GM23248 (cell line): ENCODE data around the gene ZNF70. TPM values are rescaled to one million over a fixed set of nuclear protein-coding genes. Genes with fewer than 3 reads are reported as not detected.

Experiments used
- DNase-seq: peaks from one replicate; pipeline ENCODE4 v3.0.0-alpha.2; 2015
- H2AFZ ChIP-seq: fragments of 200-600 bp; sonication (generic); 2 replicates; pipeline ENCODE4 v1.6.1; 2016; ENCODE audit warnings: antibody characterized with exemption
- H3F3A ChIP-seq: fragments of 200-600 bp; sonication (generic); 2 replicates; pipeline ENCODE4 v1.6.1; 2016; ENCODE audit warnings: mild to moderate bottlenecking, antibody characterized with exemption, mixed run types; ENCODE audit not compliant: insufficient read depth
- H3K27ac ChIP-seq: fragments of 200-600 bp; sonication (generic); 2 replicates; pipeline ENCODE4 v1.5.1; 2016; ENCODE audit warnings: mild to moderate bottlenecking
- H3K27me3 ChIP-seq: fragments of 200-600 bp; sonication (generic); replicated peaks from 2 replicates; pipeline ENCODE4 v1.6.1; 2016; ENCODE audit warnings: mild to moderate bottlenecking; ENCODE audit not compliant: insufficient read depth
- H3K36me3 ChIP-seq: fragments of 200-600 bp; sonication (generic); 2 replicates; pipeline ENCODE4 v1.6.1; 2016; ENCODE audit warnings: low read depth, mild to moderate bottlenecking
- H3K4me1 ChIP-seq: fragments of 200-600 bp; sonication (generic); 2 replicates; pipeline ENCODE4 v1.6.1; 2016; ENCODE audit warnings: mild to moderate bottlenecking; ENCODE audit not compliant: insufficient read depth
- H3K4me2 ChIP-seq: fragments of 200-600 bp; sonication (generic); one replicate; pipeline ENCODE4 v1.6.1; 2016; ENCODE audit warnings: mild to moderate bottlenecking; ENCODE audit not compliant: unreplicated experiment
- H3K4me3 ChIP-seq: fragments of 200-600 bp; sonication (generic); 2 replicates; pipeline ENCODE4 v1.5.1; 2016; ENCODE audit warnings: mild to moderate bottlenecking
- H3K79me2 ChIP-seq: fragments of 200-600 bp; sonication (generic); 2 replicates; pipeline ENCODE4 v1.6.1; 2016; ENCODE audit warnings: mild to moderate bottlenecking; ENCODE audit not compliant: insufficient read depth
- H3K9ac ChIP-seq: fragments of 200-600 bp; sonication (generic); 2 replicates; pipeline ENCODE4 v1.6.1; 2016; ENCODE audit warnings: mild to moderate bottlenecking
- H3K9me2 ChIP-seq: fragments of 200-600 bp; sonication (generic); 2 replicates; pipeline ENCODE4 v1.6.1; 2016; ENCODE audit warnings: mixed run types, mild to moderate bottlenecking, moderate library complexity; ENCODE audit not compliant: insufficient read depth
- H3K9me3 ChIP-seq: fragments of 200-600 bp; sonication (generic); one replicate; pipeline ENCODE4 v1.6.1; 2017; ENCODE audit warnings: low read depth
- H4K20me1 ChIP-seq: fragments of 200-600 bp; sonication (generic); 2 replicates; pipeline ENCODE4 v1.6.0; 2016; ENCODE audit not compliant: insufficient read depth
- EZH2 ChIP-seq: fragments of 200-600 bp; sonication (generic); IDR thresholded peaks from 2 replicates; pipeline ENCODE4 v1.6.1; 2018; ENCODE audit warnings: antibody characterized with exemption, mild to moderate bottlenecking; ENCODE audit not compliant: insufficient read depth, poor library complexity, severe bottlenecking
- EZH2phosphoT487 ChIP-seq: fragments of 200-600 bp; sonication (generic); IDR thresholded peaks from 2 replicates; pipeline ENCODE4 v1.6.1; 2018; ENCODE audit warnings: antibody characterized with exemption, moderate library complexity, mild to moderate bottlenecking, low read depth; ENCODE audit not compliant: insufficient read depth
- WGBS, 2 experiments: methylation state at CpG; one replicate each; pipeline ENCODE4 v1.1.6; 2015 to 2017; ENCODE audit warnings: low lambda C conversion rate in 2 of 2, low coverage in 1 of 2; ENCODE audit errors: missing lambda C conversion rate in 2 of 2; 5-methylcytosine and 5-hydroxymethylcytosine counted together
- in situ Hi-C: fragments of 300-500 bp; cut with MboI; formaldehyde crosslinking; loops from 2 replicates; pipeline ENCODE4 v1.15.0; 2020
- polyA plus RNA-seq: library from polyadenylated mRNA; unstranded; fragments of >200 nt; fragmentation: Nextera tagmentation; extraction: Ambion mirVana; gene quantifications from 2 replicates; pipeline ENCODE4 v1.2.1, GENCODE V29; 2016
- total RNA-seq: library from RNA; depleted of rRNA; stranded (reverse); fragments of >200 nt; shearing (Covaris generic); gene quantifications from 2 replicates; pipeline ENCODE4 v1.2.3, GENCODE V29; 2014

ZNF70 gene
- total and polyA plus RNA-seq, 2 experiments from 2014 or later = 1.0 to 2.5 TPM

DNA sequence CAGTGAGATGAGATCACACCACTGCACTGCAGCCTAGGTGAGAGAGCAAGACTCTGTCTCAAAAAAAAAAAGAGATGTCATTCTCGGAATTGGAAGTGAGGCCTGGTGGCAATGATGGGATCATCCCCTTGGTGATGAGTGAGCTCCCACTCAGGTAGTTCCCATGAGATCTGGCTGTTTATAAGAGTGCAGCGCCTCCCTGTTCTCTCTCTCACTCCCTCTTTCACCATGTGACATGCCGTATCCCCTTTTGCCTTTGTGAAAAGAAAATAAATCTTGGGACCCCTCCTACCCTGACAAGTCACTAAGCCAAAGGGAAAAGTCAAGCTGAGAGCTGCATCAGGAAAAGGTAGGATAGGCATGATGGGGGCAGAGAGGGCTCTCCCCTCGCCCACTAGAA lies 28.8 kb downstream of the ZNF70 start:
- H3K9me2 ChIP-seq = no peaks in the 10 kb centered on the region
- H3K4me1 ChIP-seq = peaks cover 3% of the 10 kb centered on the region; the same call in 1 of the 2 replicates

GRCh38 chr22:23720855-23721254 lies 30.1 kb downstream of the ZNF70 start:
- Histone ChIP-seq H3K27ac (no peak overlapping the region), H2AFZ (no peak overlapping the region), H3K9ac (no peak overlapping the region), H3K9me2 (no peaks in the 10 kb centered on the region), H3K4me1 (peaks cover 3% of the 10 kb centered on the region; the same call in 1 of the 2 replicates), H3K9me3 (no peaks in the 10 kb centered on the region), H4K20me1 (no peaks in the 10 kb centered on the region), H3K4me2 (no peak overlapping the region), H3K4me3 (no peak overlapping the region), H3F3A (no peaks in the 10 kb centered on the region), H3K79me2 (peaks cover 6% of the 10 kb centered on the region; the same call in 1 of the 2 replicates), H3K36me3 (no peaks in the 10 kb centered on the region), H3K27me3 (no peaks in the 10 kb centered on the region)
- no peak for TF ChIP-seq EZH2phosphoT487
- TF ChIP-seq EZH2 = no peak
- 51 to 56% methylated on average over 6 of the region's 6 CpGs for WGBS, 2 experiments
- in situ Hi-C loops = no loop called here
- DNase-seq = no peak

More for the DNA sequence above, 28.8 kb downstream of the ZNF70 start:
- no peak for TF ChIP-seq EZH2
- no peak for TF ChIP-seq EZH2phosphoT487
- no peaks in the 10 kb centered on the region for H3K79me2 ChIP-seq
- H3K4me3 ChIP-seq = no peak overlapping the region
- WGBS, 2 experiments = 38 to 41% methylated on average over 4 of the region's 4 CpGs
- H3K36me3 ChIP-seq = no peaks in the 10 kb centered on the region
- no peaks in the 10 kb centered on the region for H4K20me1 ChIP-seq
- H3K9ac ChIP-seq = no peak overlapping the region
- H3K27me3 ChIP-seq = no peaks in the 10 kb centered on the region
- H3K27ac ChIP-seq = no peak overlapping the region
- DNase-seq = no peak
- H2AFZ ChIP-seq = no peak overlapping the region
- no peaks in the 10 kb centered on the region for H3K9me3 ChIP-seq
- in situ Hi-C loops = no loop called here
- H3F3A ChIP-seq = no peaks in the 10 kb centered on the region
- no peak overlapping the region for H3K4me2 ChIP-seq

- Histone ChIP-seq H3K79me2 (peaks cover 6% of the 10 kb centered on the region; the same call in 1 of the 2 replicates), H3K4me1 (peaks cover 3% of the 10 kb centered on the region; the same call in 1 of the 2 replicates), H3K4me3 (no peak overlapping the region), H3F3A (no peaks in the 10 kb centered on the region), H4K20me1 (no peaks in the 10 kb centered on the region), H3K9me2 (no peaks in the 10 kb centered on the region), H3K27me3 (no peaks in the 10 kb centered on the region), H3K4me2 (no peak overlapping the region), H3K27ac (no peak overlapping the region), H3K9me3 (no peaks in the 10 kb centered on the region), H3K36me3 (no peaks in the 10 kb centered on the region), H2AFZ (no peak overlapping the region), H3K9ac (no peak overlapping the region)
- in situ Hi-C loops = no loop called here
- no peak for TF ChIP-seq EZH2
- TF ChIP-seq EZH2phosphoT487 = no peak
- 75 to 81% methylated on average over 12 to 17 of the region's 17 CpGs for WGBS, 2 experiments
- DNase-seq = no peak
These were observed 32.3 kb downstream of the ZNF70 start for GRCh38 chr22:23718371-23719165.

- in situ Hi-C loops = no loop called here
- 5 to 7% methylated on average over 71 to 84 of the region's 84 CpGs for WGBS, 2 experiments
- H3K4me3 ChIP-seq = peak overlapping the region; percentile 88
These were observed 33.8 kb downstream of the ZNF70 start for GRCh38 chr22:23716811-23717801.

More at GRCh38 chr22:23716811-23717801, 33.8 kb downstream of the ZNF70 start:
- Histone ChIP-seq H3K27ac (peak overlapping the region; percentile 33), H3K9ac (peak overlapping the region; percentile 88), H3K27me3 (no peaks in the 10 kb centered on the region), H4K20me1 (no peaks in the 10 kb centered on the region), H3K4me2 (peak overlapping the region; percentile 64), H3K9me2 (no peaks in the 10 kb centered on the region), H3K9me3 (no peaks in the 10 kb centered on the region), H2AFZ (peak overlapping the region; percentile 95), H3F3A (no peaks in the 10 kb centered on the region), H3K79me2 (peaks cover 6% of the 10 kb centered on the region; the same call in 1 of the 2 replicates), H3K36me3 (no peaks in the 10 kb centered on the region), H3K4me1 (peaks cover 3% of the 10 kb centered on the region; the same call in 1 of the 2 replicates)
- DNase-seq = peak; percentile 95
- TF ChIP-seq EZH2 = no peak
- no peak for TF ChIP-seq EZH2phosphoT487
